ENCODE data around the gene BTRC. TPM values are rescaled to one million over a fixed set of nuclear protein-coding genes. Genes with fewer than 3 reads are reported as not detected.

Gene BTRC
- total RNA-seq, 1 donor from 2014 or later = 7.1 TPM

- DNase-seq (ENCODE audit: low spot score) (no peak), ATAC-seq (no peak)
Observed at GRCh38 chr10:101513733-101514132, 159.8 kb downstream of the BTRC start.

GRCh38 chr10:101525848-101526247 is 171.9 kb downstream of the BTRC start:
- ATAC-seq (no peak), DNase-seq (ENCODE audit: low spot score) (no peak)

- DNase-seq (ENCODE audit: low spot score) (no peak), ATAC-seq (no peak)
Observed at GRCh38 chr10:101529207-101529606, 175.2 kb downstream of the BTRC start.

- ATAC-seq (no peak), DNase-seq (ENCODE audit: low spot score) (no peak)
Observed at GRCh38 chr10:101529725-101530553, 176.0 kb downstream of the BTRC start.

GRCh38 chr10:101535949-101536348 is 182.0 kb downstream of the BTRC start:
- ATAC-seq = peak; percentile 39

GRCh38 chr10:101536800-101537199 is 182.8 kb downstream of the BTRC start:
- ATAC-seq (peak; percentile 37), DNase-seq (ENCODE audit: low spot score) (no peak)

More at GRCh38 chr10:101535949-101536348, 182.0 kb downstream of the BTRC start:
- DNase-seq (ENCODE audit: low spot score) = no peak

GRCh38 chr10:101538446-101538845 is 184.5 kb downstream of the BTRC start:
- ATAC-seq = no peak
- DNase-seq (ENCODE audit: low spot score) = no peak

- ATAC-seq (no peak), DNase-seq (ENCODE audit: low spot score) (no peak)
Observed at GRCh38 chr10:101545898-101546297, 191.9 kb downstream of the BTRC start.

GRCh38 chr10:101550965-101551364 is 197.0 kb downstream of the BTRC start:
- no peak for DNase-seq (ENCODE audit: low spot score)
- no peak for ATAC-seq

- no peak for ATAC-seq
Observed at GRCh38 chr10:101552442-101552841, 198.5 kb downstream of the BTRC start.

GRCh38 chr10:101557541-101557940 is 203.6 kb downstream of the BTRC start:
- DNase-seq (ENCODE audit: low spot score) = no peak
- ATAC-seq = no peak

More at GRCh38 chr10:101552442-101552841, 198.5 kb downstream of the BTRC start:
- no peak for DNase-seq (ENCODE audit: low spot score)

- peak; percentile 23 for ATAC-seq
- no peak for DNase-seq (ENCODE audit: low spot score)
Observed at GRCh38 chr10:101558204-101558603, 204.2 kb downstream of the BTRC start.

- DNase-seq (ENCODE audit: low spot score) (no peak), ATAC-seq (no peak)
Observed at GRCh38 chr10:101558671-101559595, 205.0 kb downstream of the BTRC start.

- DNase-seq (ENCODE audit: low spot score) (no peak), ATAC-seq (no peak)
Observed at GRCh38 chr10:101559596-101560297, 205.8 kb downstream of the BTRC start.

- ATAC-seq (no peak), DNase-seq (ENCODE audit: low spot score) (no peak)
Observed at GRCh38 chr10:101560298-101561067, 206.5 kb downstream of the BTRC start.

GRCh38 chr10:101561068-101561915 is 207.3 kb downstream of the BTRC start:
- DNase-seq (ENCODE audit: low spot score) = no peak
- no peak for ATAC-seq

- no peak for DNase-seq (ENCODE audit: low spot score)
- ATAC-seq = no peak
Observed at GRCh38 chr10:101562231-101562630, 208.3 kb downstream of the BTRC start.

GRCh38 chr10:101563007-101563406 is 209.0 kb downstream of the BTRC start:
- DNase-seq (ENCODE audit: low spot score) (no peak), ATAC-seq (no peak)

GRCh38 chr10:101563497-101564040 is 209.6 kb downstream of the BTRC start:
- DNase-seq (ENCODE audit: low spot score) (no peak), ATAC-seq (no peak)

All from left lobe of liver (tissue), 2 donors.